ENCODE data around the gene IAPP.

- TF ChIP-seq CTCF (IDR thresholded peaks at IDR 0.05 in 4 of 5, conservative IDR thresholded peaks at IDR 0.05 in 1 of 5), result no peak
- no peak for TF ChIP-seq POLR2A (IDR thresholded peaks at IDR 0.05)
Observed at GRCh38 chr12:21416511-21417121, 43.9 kb downstream of the IAPP start.
